GM18858 (cell line): ENCODE results near the gene F2.
A peak's percentile ranks its signal among the peaks of the same experiment; 100 is the strongest.
"Not testable (repeated sequence)": the region's sequence is repeated elsewhere in the genome, so short reads cannot be mapped to it uniquely, and the experiment has no call there.

Experiments
- ATAC-seq: cut with Tn5 transposase; IDR thresholded peaks from one replicate; pipeline ENCODE4 v1.9.1; 2021; ENCODE audit not compliant: unreplicated experiment

The F2 gene

GRCh38 chr11:46684367-46684766 is 34.6 kb upstream of the F2 start:
- no peak for ATAC-seq

DNA sequence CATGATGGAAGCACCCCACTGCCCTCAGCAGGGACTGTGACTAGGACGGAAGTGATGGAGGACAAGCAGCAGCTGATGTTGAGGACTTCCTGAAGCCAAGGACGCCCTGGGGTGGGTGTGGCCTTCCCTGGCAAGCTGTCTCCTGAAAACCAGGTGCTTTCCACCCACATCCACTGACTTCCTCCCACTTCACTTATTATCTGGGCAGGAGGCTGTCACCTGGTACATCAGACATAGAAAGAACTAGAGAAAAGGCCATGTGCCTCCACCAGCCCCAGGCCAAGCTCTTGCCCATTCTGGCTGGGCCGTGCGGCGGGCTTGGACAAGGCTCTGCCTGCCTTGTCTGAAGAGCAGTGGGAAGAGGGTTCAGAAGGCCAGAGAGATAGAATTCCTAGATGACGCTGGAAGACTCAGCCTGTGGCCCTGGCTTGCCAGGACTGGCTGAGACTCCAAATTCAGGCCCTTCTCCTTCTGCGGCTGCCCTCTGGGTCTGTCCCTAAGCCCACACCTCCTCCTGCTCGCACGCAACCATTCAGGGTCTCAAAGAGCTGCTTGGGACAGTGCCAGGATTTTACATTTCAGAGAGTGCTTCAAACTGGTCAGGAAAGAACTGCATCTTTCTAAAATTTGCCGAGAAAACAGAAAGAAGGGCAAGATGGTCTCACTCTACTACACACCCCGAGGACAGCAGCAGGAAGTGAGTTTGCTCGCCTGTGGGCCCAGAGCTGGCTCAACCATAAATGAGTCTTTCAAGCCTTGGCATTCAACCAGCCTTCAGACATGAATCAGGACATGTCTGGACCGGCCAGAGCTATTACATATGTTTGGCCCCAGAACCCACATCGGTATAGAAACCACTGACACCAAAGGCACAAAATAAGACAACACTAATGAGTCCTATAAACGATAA is 31.9 kb upstream of the F2 start:
- no peak for ATAC-seq

DNA sequence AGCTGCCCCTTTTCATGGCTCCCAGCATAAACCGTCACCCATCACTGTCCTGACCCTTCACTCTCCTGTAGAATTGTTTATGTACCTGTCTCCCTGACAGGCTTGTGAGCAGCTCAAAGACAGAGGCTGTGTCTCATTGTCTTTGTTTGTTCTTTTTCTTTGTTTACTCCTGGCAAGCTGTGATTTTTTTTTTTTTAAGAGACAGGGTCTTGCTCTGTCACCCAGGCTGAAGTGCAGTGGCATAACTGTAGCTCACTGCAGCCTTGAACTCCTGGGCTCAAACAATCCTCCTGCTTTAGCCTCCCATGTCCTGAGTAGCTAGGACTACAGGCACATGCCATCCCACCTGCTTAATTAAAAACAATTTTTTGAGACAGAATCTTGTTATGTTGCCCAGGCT is 28.3 kb upstream of the F2 start:
- no peak for ATAC-seq

DNA sequence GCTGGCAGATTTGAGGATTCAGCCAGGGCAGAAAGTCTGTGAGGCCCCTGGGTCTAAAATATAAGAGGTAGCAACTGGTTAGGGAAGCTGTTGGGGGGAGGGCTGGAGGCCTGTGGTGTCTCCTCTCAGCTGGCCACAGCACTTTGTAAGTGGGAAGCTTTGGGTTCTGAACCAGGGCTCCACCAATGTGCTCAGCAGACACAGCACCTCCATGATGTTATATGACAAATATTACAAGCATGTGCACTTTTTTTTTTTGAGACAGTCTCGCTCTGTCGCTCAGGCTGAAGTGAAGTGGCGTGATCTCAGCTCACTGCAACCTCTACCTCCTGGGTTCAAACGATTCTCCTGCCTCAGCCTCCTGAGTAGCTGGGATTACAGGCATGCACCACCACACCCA is 26.6 kb upstream of the F2 start:
- no peak for ATAC-seq

DNA sequence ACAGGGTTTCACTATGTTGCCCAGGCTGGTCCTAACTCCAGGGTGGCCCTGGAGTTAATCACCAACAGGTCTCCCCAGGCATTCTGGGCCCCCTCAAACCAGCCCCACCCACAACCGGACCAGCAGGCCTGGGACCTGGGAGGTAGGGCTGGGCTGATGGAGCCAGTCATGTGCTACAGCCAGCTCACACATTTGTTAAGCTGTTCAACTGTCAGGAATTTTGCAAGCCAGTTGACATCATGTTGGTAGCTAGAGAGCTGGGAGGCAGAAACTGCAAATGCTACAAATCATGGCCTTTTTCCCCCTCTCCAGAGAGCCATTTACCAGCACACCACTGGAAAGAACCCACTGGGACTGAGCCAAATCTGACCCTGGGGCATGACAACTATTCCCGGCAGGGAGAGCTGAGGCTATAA is 25.4 kb upstream of the F2 start:
- no peak for ATAC-seq

DNA sequence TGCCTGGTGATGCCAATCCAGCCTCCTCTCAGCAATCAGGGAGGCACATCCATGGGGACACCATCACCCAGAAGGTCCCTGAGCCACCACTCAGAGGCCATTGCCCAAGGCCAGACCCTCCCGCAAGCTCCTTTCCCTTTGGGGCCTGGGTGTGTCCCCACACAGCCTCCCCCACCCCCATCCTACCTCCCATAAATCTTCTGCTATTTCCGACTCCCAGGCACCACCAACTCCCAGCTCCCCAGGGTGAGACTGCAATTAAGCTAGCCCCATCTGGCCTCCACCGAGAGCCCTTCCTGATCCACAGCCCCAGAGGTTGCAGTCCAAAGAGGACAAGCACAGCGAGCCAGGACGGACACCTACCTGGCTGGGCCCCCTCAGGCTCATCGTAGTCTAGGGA is 24.9 kb upstream of the F2 start:
- ATAC-seq: no peak

GRCh38 chr11:46694607-46695006 is 24.4 kb upstream of the F2 start:
- no peak for ATAC-seq

- ATAC-seq: no peak
Observed at GRCh38 chr11:46695345-46696211, 23.4 kb upstream of the F2 start.

GRCh38 chr11:46696212-46696558 is 22.8 kb upstream of the F2 start:
- no peak for ATAC-seq

DNA sequence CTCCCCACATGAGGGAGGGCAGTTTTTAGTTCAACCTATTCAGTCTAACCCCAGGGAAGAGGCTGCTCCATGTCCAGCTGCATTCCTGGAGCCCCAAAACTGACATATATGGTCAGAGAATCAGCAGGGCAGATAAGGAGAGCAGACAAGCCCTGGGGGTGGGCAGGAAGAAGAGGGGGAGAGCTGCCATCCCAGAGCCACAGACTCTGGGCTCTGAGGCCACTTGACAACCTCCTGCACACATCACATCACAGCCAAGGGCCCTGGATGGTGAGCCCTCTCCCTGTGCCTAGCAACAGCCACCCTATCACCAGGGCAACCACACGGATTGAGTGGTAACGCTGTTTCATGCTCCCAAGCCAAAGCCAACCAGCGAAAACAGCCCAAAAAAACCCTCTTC is 21.7 kb upstream of the F2 start:
- ATAC-seq: no peak

GRCh38 chr11:46697723-46698122 is 21.3 kb upstream of the F2 start:
- no peak for ATAC-seq

DNA sequence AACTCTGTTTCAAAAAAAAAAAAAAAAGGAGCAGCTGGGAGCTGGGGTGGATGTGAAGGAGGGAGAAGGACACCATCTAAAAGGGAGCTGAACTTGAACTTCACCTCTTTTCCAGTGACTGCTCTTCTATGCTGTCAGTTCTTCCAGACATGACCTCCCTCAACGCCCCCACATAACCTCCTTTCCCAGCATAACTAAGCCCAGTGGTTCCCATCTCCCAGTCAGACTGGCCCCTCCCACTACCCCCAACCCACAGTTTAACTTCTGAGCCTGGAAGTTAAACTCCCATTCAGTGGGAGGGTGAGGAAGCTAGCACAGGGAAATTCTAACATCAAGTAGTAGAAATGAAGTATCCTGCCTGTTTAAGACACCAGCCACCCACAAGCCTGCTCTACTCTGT is 20.4 kb upstream of the F2 start:
- ATAC-seq: no peak

DNA sequence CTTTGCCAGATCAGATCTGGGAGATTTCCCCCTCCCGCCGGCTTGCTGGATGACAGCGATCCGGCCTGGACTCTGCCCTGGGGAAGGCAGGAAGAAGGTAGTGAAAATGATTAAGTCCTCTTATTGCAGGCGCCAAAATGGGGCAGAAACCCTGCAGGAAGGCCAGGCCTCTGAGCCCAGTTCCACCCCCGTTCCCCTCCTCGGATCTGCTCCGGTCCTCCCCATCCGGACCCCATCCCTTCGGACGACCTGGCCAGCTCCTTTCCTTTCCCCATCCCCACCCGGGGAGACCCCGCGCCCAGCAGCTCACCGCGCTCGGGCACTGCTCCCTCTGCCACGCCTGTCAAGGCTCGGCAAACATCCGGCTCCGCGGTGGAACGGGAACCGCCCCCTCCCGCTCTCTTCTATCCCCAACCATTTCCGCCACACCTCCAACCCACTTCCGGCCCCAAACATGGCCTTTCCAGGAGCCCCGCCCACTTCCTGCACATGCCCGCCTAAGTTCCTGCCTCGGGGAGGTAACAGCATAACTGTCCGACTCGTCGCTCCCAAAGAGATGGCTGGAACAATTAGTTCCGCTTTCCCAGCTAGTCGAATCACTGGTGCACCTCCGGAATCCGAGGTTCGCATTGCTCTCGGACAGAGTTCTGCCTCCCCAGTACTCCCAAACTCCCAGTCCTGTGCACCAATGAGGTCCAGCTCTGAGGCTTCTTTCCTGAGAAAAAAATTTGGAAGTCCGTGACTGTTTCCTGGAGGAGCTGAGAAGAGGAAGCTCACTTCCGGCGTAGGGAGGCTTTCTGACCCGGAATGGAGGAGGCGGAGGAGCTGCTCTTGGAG is 18.6 kb upstream of the F2 start, which contains the start of the genes ARHGAP1 and ZNF408:
Gene ARHGAP1 (minus strand): TSS at position 379 of the 837 bp plus-strand sequence. CDS start 4,512 bp downstream, outside the sequence.
Gene ZNF408 (plus strand): TSS at position 791 of the 837 bp plus-strand sequence. CDS start 17 bp downstream, at position 808.
- ATAC-seq: peak; percentile 82

- no peak for ATAC-seq
Observed at GRCh38 chr11:46701078-46701654, 17.8 kb upstream of the F2 start.

DNA sequence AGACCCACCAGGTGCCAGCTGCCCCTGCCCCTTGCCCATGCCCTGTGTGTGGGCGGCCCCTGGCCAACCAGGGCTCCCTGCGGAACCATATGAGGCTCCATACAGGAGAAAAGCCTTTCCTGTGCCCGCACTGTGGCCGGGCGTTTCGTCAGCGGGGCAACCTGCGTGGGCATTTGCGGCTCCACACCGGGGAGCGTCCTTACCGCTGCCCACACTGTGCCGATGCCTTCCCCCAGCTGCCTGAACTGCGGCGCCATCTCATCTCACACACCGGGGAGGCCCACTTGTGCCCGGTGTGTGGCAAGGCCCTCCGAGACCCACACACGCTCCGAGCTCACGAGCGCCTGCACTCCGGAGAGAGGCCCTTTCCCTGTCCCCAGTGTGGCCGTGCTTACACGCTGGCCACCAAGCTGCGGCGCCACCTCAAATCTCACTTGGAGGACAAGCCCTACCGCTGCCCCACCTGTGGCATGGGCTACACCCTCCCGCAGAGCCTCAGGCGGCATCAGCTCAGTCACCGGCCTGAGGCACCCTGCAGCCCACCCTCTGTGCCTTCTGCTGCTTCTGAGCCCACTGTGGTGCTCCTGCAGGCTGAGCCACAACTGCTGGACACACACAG is 13.8 kb upstream of the F2 start:
- ATAC-seq: no peak

GRCh38 chr11:46706886-46707285 is 12.1 kb upstream of the F2 start:
- ATAC-seq: no peak

DNA sequence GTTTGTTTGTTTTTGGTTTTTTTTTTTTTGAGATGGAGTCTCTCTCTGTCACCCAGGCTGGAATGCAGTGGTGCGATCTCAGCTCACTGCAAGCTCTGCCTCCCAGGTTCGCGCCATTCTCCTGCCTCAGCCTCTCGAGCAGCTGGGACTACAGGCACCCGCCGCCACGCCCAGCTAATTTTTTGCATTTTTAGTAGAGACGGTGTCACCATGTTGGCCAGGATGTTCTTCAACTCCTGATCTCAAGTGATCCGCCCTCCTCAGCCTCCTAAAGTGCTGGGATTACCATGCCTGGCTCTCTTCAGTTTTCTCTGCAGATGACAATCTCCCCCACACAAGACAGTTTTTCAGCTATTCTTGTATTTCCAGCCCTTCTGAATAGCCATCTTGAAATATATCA is 9.7 kb upstream of the F2 start:
- not testable (repeated sequence) for ATAC-seq

DNA sequence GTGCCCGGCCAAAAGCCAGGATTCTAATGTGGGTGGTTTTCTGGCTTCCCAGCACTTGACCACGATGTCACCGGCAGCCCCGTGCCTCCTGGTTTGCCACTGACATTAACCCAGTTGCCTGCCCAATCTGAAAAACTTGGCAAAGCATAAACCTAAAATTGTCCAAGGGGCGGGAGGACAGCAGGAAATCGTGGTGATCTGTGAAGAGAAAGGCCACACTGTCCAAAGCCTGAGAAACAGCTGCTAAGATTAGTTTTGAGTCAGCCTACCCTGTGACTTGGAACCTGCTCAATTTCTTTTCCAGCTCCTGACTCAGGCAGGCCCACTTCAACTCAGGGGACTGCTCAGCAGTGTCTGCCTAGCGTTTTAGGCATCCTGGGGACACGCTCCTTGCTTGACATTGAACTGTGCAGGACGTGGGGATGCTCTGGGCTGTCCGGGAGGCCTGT is 8.2 kb upstream of the F2 start:
- no peak for ATAC-seq

GRCh38 chr11:46711303-46711702 is 7.7 kb upstream of the F2 start:
- no peak for ATAC-seq
